CD4-positive, alpha-beta T cell treated with Interleukin-15 for 1 hour (primary cell): Measurements from ENCODE around the gene MKNK1.
"Not testable (repeated sequence)": the region's sequence is repeated elsewhere in the genome, so short reads cannot be mapped to it uniquely, and the experiment has no call there.

ENCODE experiments used
- DNase-seq: peaks from one replicate; pipeline ENCODE4 v3.0.0-alpha.2; 2020

Gene MKNK1

GRCh38 chr1:46603858-46604549, at the start of gene MKNK1:
MKNK1 (minus strand) TSS chr1:46604268; CDS start chr1:46583327, 20,941 bp downstream.
- peak; percentile 97 for DNase-seq

- DNase-seq, result no peak
Observed at GRCh38 chr1:46653405-46653958, 49.4 kb upstream of the MKNK1 start.

GRCh38 chr1:46652321-46653100, 48.4 kb upstream of the MKNK1 start:
- DNase-seq, result no peak

- DNase-seq, result not testable (repeated sequence)
Observed at GRCh38 chr1:46651152-46651551, 47.1 kb upstream of the MKNK1 start.

- DNase-seq, result no peak
Observed at GRCh38 chr1:46650491-46650890, 46.4 kb upstream of the MKNK1 start.

GRCh38 chr1:46649764-46650163, 45.7 kb upstream of the MKNK1 start:
- DNase-seq, result no peak

GRCh38 chr1:46647611-46648010, 43.5 kb upstream of the MKNK1 start:
- DNase-seq, result no peak

- no peak for DNase-seq
Observed at GRCh38 chr1:46646844-46647243, 42.8 kb upstream of the MKNK1 start.

GRCh38 chr1:46646331-46646730, 42.3 kb upstream of the MKNK1 start:
- DNase-seq, result no peak

GRCh38 chr1:46645815-46646214, 41.7 kb upstream of the MKNK1 start:
- DNase-seq, result no peak

GRCh38 chr1:46643368-46643775, 39.3 kb upstream of the MKNK1 start:
- no peak for DNase-seq

- DNase-seq, result no peak
Observed at GRCh38 chr1:46642115-46642680, 38.1 kb upstream of the MKNK1 start.

GRCh38 chr1:46639547-46639946, 35.5 kb upstream of the MKNK1 start:
- no peak for DNase-seq

GRCh38 chr1:46638921-46639320, 34.9 kb upstream of the MKNK1 start:
- no peak for DNase-seq

GRCh38 chr1:46637444-46638083, 33.5 kb upstream of the MKNK1 start:
- DNase-seq, result no peak

- no peak for DNase-seq
Observed at GRCh38 chr1:46635205-46635604, 31.1 kb upstream of the MKNK1 start.

- DNase-seq, result no peak
Observed at GRCh38 chr1:46630719-46631118, 26.7 kb upstream of the MKNK1 start.

GRCh38 chr1:46623743-46624644, 19.9 kb upstream of the MKNK1 start:
- DNase-seq, result no peak

GRCh38 chr1:46622344-46622743, 18.3 kb upstream of the MKNK1 start:
- no peak for DNase-seq

- DNase-seq, result no peak
Observed at GRCh38 chr1:46621930-46622329, 17.9 kb upstream of the MKNK1 start.

GRCh38 chr1:46619656-46620258, 15.7 kb upstream of the MKNK1 start:
- DNase-seq, result no peak
